Measurements from ENCODE around the gene THSD7A. TPM values are rescaled to one million over a fixed set of nuclear protein-coding genes. Genes with fewer than 3 reads are reported as not detected.

The THSD7A gene
- total and polyA plus RNA-seq, 4 donors, result 0.15 to 2.7 (median 1.9) TPM

DNA sequence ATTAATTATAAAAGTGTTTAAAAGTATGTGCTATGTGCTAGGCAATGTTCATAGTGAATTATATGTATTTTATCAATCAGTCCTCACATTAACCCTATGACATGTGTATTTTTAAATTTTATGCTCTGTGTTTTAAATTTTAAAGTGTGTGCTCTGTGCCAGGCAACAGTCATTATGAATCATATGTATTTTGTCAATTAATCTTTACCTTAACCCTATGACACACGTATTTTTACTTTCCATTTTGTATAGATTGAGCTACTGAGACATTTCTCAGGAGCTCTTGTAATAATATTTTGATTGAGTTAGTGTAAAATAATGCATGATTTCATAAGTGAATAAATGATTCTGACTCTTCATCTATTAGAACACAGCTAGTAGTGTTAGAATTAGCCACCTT is 117.8 kb downstream of the THSD7A start:
- Histone ChIP-seq H3K36me3 (ENCODE audit: control insufficient read depth in 4 of 4, insufficient read depth in 3 of 4, low read depth in 1 of 4, low read length in 3 of 4) (no peaks in the 10 kb centered on the region), H3K27ac (ENCODE audit: low read depth in 1 of 2, low read length in 2 of 2) (no peak overlapping the region), H3K27me3 (ENCODE audit: control insufficient read depth in 4 of 4, insufficient read depth in 4 of 4, low read length in 3 of 4) (no peaks in the 10 kb centered on the region), H3K4me1 (ENCODE audit: control insufficient read depth in 4 of 4, insufficient read depth in 4 of 4, low read length in 3 of 4) (no peaks in the 10 kb centered on the region), H3K9me3 (ENCODE audit: control insufficient read depth in 4 of 4, low read length in 3 of 4) (no peaks in the 10 kb centered on the region), H3K4me3 (ENCODE audit: low read depth in 1 of 3, low read length in 3 of 3) (no peak overlapping the region), H3K9ac (ENCODE audit: low read depth in 1 of 2, low read length in 2 of 2) (no peak overlapping the region)
- WGBS, result 41% methylated on average over 1 of the region's 1 CpG
- TF ChIP-seq, protein P1, sequence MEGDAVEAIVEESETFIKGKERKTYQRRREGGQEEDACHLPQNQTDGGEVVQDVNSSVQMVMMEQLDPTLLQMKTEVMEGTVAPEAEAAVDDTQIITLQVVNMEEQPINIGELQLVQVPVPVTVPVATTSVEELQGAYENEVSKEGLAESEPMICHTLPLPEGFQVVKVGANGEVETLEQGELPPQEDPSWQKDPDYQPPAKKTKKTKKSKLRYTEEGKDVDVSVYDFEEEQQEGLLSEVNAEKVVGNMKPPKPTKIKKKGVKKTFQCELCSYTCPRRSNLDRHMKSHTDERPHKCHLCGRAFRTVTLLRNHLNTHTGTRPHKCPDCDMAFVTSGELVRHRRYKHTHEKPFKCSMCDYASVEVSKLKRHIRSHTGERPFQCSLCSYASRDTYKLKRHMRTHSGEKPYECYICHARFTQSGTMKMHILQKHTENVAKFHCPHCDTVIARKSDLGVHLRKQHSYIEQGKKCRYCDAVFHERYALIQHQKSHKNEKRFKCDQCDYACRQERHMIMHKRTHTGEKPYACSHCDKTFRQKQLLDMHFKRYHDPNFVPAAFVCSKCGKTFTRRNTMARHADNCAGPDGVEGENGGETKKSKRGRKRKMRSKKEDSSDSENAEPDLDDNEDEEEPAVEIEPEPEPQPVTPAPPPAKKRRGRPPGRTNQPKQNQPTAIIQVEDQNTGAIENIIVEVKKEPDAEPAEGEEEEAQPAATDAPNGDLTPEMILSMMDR (IDR thresholded peaks at IDR 0.05; ENCODE audit: low read depth, low read length, missing input control), result no peak
- DNase-seq (ENCODE audit: low spot score), result no peak

DNA sequence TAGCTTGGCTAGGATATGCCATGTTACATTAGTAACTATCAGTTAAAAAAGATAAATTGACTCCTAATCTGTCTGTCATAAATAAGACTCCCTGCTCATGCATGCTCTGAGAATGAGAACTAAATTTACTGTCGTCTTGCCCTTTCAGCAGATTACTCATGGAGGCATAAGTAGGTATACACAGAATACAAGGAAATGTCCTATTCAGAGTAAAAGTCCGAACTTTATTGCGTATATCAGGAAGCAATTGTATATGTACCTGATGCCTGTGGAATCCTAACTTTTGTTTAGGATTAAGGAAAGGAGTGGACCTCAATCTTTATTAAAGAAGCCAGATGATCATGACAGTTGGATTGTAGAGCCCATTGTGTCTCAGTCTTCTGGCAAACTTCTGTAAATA is 118.6 kb downstream of the THSD7A start:
- Histone ChIP-seq H3K9me3 (ENCODE audit: control insufficient read depth in 4 of 4, low read length in 3 of 4) (no peaks in the 10 kb centered on the region), H3K9ac (ENCODE audit: low read depth in 1 of 2, low read length in 2 of 2) (no peak overlapping the region), H3K4me3 (ENCODE audit: low read depth in 1 of 3, low read length in 3 of 3) (no peak overlapping the region), H3K4me1 (ENCODE audit: control insufficient read depth in 4 of 4, insufficient read depth in 4 of 4, low read length in 3 of 4) (peaks cover 0 to 2% (median 0%) of the 10 kb centered on the region in 4 donors), H3K36me3 (ENCODE audit: control insufficient read depth in 4 of 4, insufficient read depth in 3 of 4, low read depth in 1 of 4, low read length in 3 of 4) (no peaks in the 10 kb centered on the region), H3K27me3 (ENCODE audit: control insufficient read depth in 4 of 4, insufficient read depth in 4 of 4, low read length in 3 of 4) (no peaks in the 10 kb centered on the region), H3K27ac (ENCODE audit: low read depth in 1 of 2, low read length in 2 of 2) (no peak overlapping the region)
- DNase-seq (ENCODE audit: low spot score), result no peak
- WGBS, result 70% methylated on average over 3 of the region's 3 CpGs
- TF ChIP-seq TAF1 (conservative IDR thresholded peaks at IDR 0.05) (no peak), RAD21 (IDR thresholded peaks at IDR 0.05) (no peak), GABPA (IDR thresholded peaks at IDR 0.05 in 1 of 2, conservative IDR thresholded peaks at IDR 0.05 in 1 of 2) (no peak), RXRA (IDR thresholded peaks at IDR 0.05) (no peak), HNF4A (conservative IDR thresholded peaks at IDR 0.05) (no peak), FOXA1 (IDR thresholded peaks at IDR 0.05) (no peak), SP1 (IDR thresholded peaks at IDR 0.05) (no peak), NR2F2 (IDR thresholded peaks at IDR 0.05) (no peak), HNF4G (IDR thresholded peaks at IDR 0.05) (no peak), EGR1 (IDR thresholded peaks at IDR 0.05; ENCODE audit: low read depth in 2 of 2) (no peak), FOXA2 (IDR thresholded peaks at IDR 0.05) (no peak), YY1 (IDR thresholded peaks at IDR 0.05) (no peak)
- TF ChIP-seq, protein P2, sequence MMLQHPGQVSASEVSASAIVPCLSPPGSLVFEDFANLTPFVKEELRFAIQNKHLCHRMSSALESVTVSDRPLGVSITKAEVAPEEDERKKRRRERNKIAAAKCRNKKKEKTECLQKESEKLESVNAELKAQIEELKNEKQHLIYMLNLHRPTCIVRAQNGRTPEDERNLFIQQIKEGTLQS (IDR thresholded peaks at IDR 0.05), result no peak
- TF ChIP-seq, protein P3, sequence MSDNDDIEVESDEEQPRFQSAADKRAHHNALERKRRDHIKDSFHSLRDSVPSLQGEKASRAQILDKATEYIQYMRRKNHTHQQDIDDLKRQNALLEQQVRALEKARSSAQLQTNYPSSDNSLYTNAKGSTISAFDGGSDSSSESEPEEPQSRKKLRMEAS (IDR thresholded peaks at IDR 0.05), result no peak
- TF ChIP-seq, protein P1 (IDR thresholded peaks at IDR 0.05; ENCODE audit: low read depth, low read length, missing input control), result no peak

DNA sequence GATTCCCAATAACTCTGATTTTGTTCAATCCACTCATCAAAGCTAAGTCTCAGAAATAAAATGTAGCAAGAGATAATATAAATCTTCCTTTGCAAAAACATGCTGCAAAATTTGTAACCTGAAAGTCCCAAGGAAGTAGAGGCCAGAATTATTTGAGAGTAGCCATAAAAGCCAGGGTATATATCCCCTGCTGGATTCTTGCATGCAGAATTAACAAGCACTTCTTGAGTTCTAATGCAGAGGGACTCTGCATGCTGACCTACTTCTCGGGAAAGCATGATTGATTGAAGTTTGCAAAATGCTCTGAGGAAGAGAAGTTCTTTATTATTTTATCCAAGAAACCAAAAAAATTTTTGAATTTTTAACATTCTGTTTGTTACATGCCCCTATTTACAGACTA is 121.6 kb downstream of the THSD7A start:
- no peak for TF ChIP-seq RXRA (IDR thresholded peaks at IDR 0.05)
- TF ChIP-seq, protein P3 (IDR thresholded peaks at IDR 0.05), result no peak
- no peak for TF ChIP-seq FOXA2 (IDR thresholded peaks at IDR 0.05)
- TF ChIP-seq YY1 (IDR thresholded peaks at IDR 0.05), result no peak
- no peak for TF ChIP-seq JUND (IDR thresholded peaks at IDR 0.05)
- no peak overlapping the region for H3K27ac ChIP-seq (ENCODE audit: low read depth in 1 of 2, low read length in 2 of 2)
- DNase-seq (ENCODE audit: low spot score), result no peak
- H3K27me3 ChIP-seq (ENCODE audit: control insufficient read depth in 4 of 4, insufficient read depth in 4 of 4, low read length in 3 of 4), result no peaks in the 10 kb centered on the region
- peak overlapping the region in 1 of 2 donors; percentile 23 for H3K9ac ChIP-seq (ENCODE audit: low read depth in 1 of 2, low read length in 2 of 2)
- no peaks in the 10 kb centered on the region for H3K9me3 ChIP-seq (ENCODE audit: control insufficient read depth in 4 of 4, low read length in 3 of 4)
- 79% methylated on average over 1 of the region's 1 CpG for WGBS
- no peak overlapping the region for H3K4me3 ChIP-seq (ENCODE audit: low read depth in 1 of 3, low read length in 3 of 3)
- H3K4me1 ChIP-seq (ENCODE audit: control insufficient read depth in 4 of 4, insufficient read depth in 4 of 4, low read length in 3 of 4), result peaks cover 0 to 17% (median 7%) of the 10 kb centered on the region in 4 donors
- H3K36me3 ChIP-seq (ENCODE audit: control insufficient read depth in 4 of 4, insufficient read depth in 3 of 4, low read depth in 1 of 4, low read length in 3 of 4), result no peaks in the 10 kb centered on the region

All from liver (tissue), 9 donors.